Right lobe of liver (tissue), 4 donors: ENCODE results near the gene SMARCA2.

ENCODE experiments used
- POLR2A ChIP-seq: fragments of 450-650 bp; IDR thresholded peaks from one replicate; pipeline ENCODE4 v1.6.1; 2017; ENCODE audit warnings: antibody characterized with exemption, mild to moderate bottlenecking
- TF ChIP-seq, protein P1 (sequence below), 4 donors: fragments of 200-600 bp in 3 of 4; fragments of 450-650 bp in 1 of 4; IDR thresholded peaks; one replicate each; pipeline versions ENCODE4 v1.5.1 to v1.8.0; 2016 to 2022; ENCODE audit warnings: antibody characterized with exemption in 4 of 4, mild to moderate bottlenecking in 2 of 4
- donor health status: DM: no; HTN: no; CAD: no.
- donor health status: DM: no; HTN: no; CAD: no.
- donor health status: DM: no; HTN: yes; CAD: no.

- TF ChIP-seq, protein P1, sequence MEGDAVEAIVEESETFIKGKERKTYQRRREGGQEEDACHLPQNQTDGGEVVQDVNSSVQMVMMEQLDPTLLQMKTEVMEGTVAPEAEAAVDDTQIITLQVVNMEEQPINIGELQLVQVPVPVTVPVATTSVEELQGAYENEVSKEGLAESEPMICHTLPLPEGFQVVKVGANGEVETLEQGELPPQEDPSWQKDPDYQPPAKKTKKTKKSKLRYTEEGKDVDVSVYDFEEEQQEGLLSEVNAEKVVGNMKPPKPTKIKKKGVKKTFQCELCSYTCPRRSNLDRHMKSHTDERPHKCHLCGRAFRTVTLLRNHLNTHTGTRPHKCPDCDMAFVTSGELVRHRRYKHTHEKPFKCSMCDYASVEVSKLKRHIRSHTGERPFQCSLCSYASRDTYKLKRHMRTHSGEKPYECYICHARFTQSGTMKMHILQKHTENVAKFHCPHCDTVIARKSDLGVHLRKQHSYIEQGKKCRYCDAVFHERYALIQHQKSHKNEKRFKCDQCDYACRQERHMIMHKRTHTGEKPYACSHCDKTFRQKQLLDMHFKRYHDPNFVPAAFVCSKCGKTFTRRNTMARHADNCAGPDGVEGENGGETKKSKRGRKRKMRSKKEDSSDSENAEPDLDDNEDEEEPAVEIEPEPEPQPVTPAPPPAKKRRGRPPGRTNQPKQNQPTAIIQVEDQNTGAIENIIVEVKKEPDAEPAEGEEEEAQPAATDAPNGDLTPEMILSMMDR (IDR thresholded peaks at IDR 0.05): no peak
- no peak for TF ChIP-seq POLR2A
These were observed 159.8 kb downstream of the SMARCA2 start for GRCh38 chr9:2174911-2175310.
